ENCODE measurements around the gene LRRC8D.

- no peak for TF ChIP-seq CTCF (IDR thresholded peaks at IDR 0.05)
- TF ChIP-seq POLR2AphosphoS5 (IDR thresholded peaks at IDR 0.05; ENCODE audit: low read depth, low read length): no peak
- no peak for TF ChIP-seq REST (IDR thresholded peaks at IDR 0.05; ENCODE audit: insufficient read depth in 1 of 2, low read depth in 2 of 2, low read length in 1 of 2)
- no peak for TF ChIP-seq SIN3A (IDR thresholded peaks at IDR 0.05; ENCODE audit: borderline replicate concordance, insufficient read depth, low read depth, low read length)
- no peak for TF ChIP-seq TCF7L2 (IDR thresholded peaks at IDR 0.05; ENCODE audit: low read depth, low read length)
Observed at GRCh38 chr1:89822999-89823628, 2.3 kb downstream of the LRRC8D start.

Measured in Panc1 (cell line).